ENCODE results near the gene SSR2.
A peak's percentile ranks its signal among the peaks of the same experiment; 100 is the strongest.

SSR2 gene

DNA sequence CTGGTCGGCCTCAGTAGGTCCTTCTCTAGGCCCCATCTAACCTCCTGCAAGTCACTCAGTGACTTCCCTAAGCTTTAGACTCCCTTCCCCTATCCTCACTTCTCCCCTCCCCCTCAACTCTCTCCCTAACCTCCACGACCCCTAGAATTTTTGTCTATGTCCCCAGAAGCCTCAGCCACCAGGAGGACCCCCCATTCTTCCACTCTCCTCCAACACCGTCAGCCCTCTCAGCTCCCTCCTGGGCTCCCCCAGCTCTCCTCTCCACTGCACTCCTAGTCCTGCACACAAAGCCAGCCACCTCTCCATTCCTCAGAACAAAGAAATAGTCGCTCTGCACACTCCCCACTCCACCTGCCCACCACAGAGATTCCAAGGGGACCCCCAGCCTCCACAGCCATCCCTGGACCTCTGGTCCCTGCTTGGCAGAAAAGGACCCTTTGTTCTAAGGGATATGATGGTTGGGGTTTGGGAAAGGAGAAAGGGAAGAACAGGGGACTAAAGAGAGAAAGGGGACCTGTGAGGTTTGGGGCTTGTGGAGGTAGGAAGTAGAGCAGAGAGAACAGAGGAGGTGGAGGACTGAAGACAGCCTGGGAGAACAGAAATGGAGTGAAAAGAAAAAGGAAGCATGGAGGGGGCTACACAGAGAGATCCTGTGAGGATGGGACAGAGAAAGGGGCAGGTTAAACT, 45.2 kb downstream of the SSR2 start:
- peak overlapping the region; percentile 97 for H3K27ac ChIP-seq (ENCODE audit: low read depth, low read length)
- no peak overlapping the region for H2AFZ ChIP-seq (ENCODE audit: low read depth, low read length, severe bottlenecking)
- H3K9me2 ChIP-seq (replicated peaks; ENCODE audit: insufficient read depth, low read length): no peaks in the 10 kb centered on the region
- no peak for TF ChIP-seq EZH2phosphoT487 (conservative IDR thresholded peaks at IDR 0.05; ENCODE audit: low read length)
- TF ChIP-seq, protein P1, sequence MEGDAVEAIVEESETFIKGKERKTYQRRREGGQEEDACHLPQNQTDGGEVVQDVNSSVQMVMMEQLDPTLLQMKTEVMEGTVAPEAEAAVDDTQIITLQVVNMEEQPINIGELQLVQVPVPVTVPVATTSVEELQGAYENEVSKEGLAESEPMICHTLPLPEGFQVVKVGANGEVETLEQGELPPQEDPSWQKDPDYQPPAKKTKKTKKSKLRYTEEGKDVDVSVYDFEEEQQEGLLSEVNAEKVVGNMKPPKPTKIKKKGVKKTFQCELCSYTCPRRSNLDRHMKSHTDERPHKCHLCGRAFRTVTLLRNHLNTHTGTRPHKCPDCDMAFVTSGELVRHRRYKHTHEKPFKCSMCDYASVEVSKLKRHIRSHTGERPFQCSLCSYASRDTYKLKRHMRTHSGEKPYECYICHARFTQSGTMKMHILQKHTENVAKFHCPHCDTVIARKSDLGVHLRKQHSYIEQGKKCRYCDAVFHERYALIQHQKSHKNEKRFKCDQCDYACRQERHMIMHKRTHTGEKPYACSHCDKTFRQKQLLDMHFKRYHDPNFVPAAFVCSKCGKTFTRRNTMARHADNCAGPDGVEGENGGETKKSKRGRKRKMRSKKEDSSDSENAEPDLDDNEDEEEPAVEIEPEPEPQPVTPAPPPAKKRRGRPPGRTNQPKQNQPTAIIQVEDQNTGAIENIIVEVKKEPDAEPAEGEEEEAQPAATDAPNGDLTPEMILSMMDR (IDR thresholded peaks at IDR 0.05; ENCODE audit: insufficient read depth, low read length, poor library complexity, severe bottlenecking): no peak
- H3K4me2 ChIP-seq (ENCODE audit: low read depth, low read length, poor library complexity, severe bottlenecking): peak overlapping the region; percentile 95
- no peaks in the 10 kb centered on the region for H3K36me3 ChIP-seq (ENCODE audit: low read length)
- H4K20me1 ChIP-seq (ENCODE audit: low read depth, low read length): no peaks in the 10 kb centered on the region; the same call in 1 of the 2 replicates
- peak overlapping the region; percentile 90 for H3K9ac ChIP-seq (ENCODE audit: low read length)
- peaks cover 23% of the 10 kb centered on the region for H3F3A ChIP-seq (ENCODE audit: insufficient read depth)
- peak overlapping the region; percentile 94 for H3K4me3 ChIP-seq (ENCODE audit: insufficient read depth, low read length, poor library complexity, severe bottlenecking)
- H3K27me3 ChIP-seq (ENCODE audit: low read length): no peaks in the 10 kb centered on the region
- H3K79me2 ChIP-seq (ENCODE audit: insufficient read depth, low read length): peaks cover 86% of the 10 kb centered on the region
- no peaks in the 10 kb centered on the region for H3K9me3 ChIP-seq (ENCODE audit: insufficient read depth, low read length)

GRCh38 chr1:155974208-155975115, 46.3 kb downstream of the SSR2 start:
- no peaks in the 10 kb centered on the region; the same call in 1 of the 2 replicates for H4K20me1 ChIP-seq (ENCODE audit: low read depth, low read length)
- H3F3A ChIP-seq (ENCODE audit: insufficient read depth): peaks cover 15% of the 10 kb centered on the region
- H3K79me2 ChIP-seq (ENCODE audit: insufficient read depth, low read length): peaks cover 96% of the 10 kb centered on the region
- no peaks in the 10 kb centered on the region for H3K27me3 ChIP-seq (ENCODE audit: low read length)
- H3K4me2 ChIP-seq (ENCODE audit: low read depth, low read length, poor library complexity, severe bottlenecking): peak overlapping the region; percentile 95
- H3K27ac ChIP-seq (ENCODE audit: low read depth, low read length): peak overlapping the region; percentile 97
- H3K4me3 ChIP-seq (ENCODE audit: insufficient read depth, low read length, poor library complexity, severe bottlenecking): no peak overlapping the region
- H3K9ac ChIP-seq (ENCODE audit: low read length): peak overlapping the region; percentile 90
- TF ChIP-seq, protein P1 (IDR thresholded peaks at IDR 0.05; ENCODE audit: insufficient read depth, low read length, poor library complexity, severe bottlenecking): no peak
- TF ChIP-seq EZH2phosphoT487 (conservative IDR thresholded peaks at IDR 0.05; ENCODE audit: low read length): no peak
- no peaks in the 10 kb centered on the region for H3K9me3 ChIP-seq (ENCODE audit: insufficient read depth, low read length)
- no peak overlapping the region for H2AFZ ChIP-seq (ENCODE audit: low read depth, low read length, severe bottlenecking)
- no peaks in the 10 kb centered on the region for H3K36me3 ChIP-seq (ENCODE audit: low read length)
- no peaks in the 10 kb centered on the region for H3K9me2 ChIP-seq (replicated peaks; ENCODE audit: insufficient read depth, low read length)

GRCh38 chr1:155973723-155974122, 47.0 kb downstream of the SSR2 start:
- Histone ChIP-seq H3K4me2 (ENCODE audit: low read depth, low read length, poor library complexity, severe bottlenecking) (no peak overlapping the region), H3K9ac (ENCODE audit: low read length) (no peak overlapping the region)
- no peak for TF ChIP-seq EZH2phosphoT487 (conservative IDR thresholded peaks at IDR 0.05; ENCODE audit: low read length)
- TF ChIP-seq, protein P1 (IDR thresholded peaks at IDR 0.05; ENCODE audit: insufficient read depth, low read length, poor library complexity, severe bottlenecking): no peak

More at GRCh38 chr1:155973723-155974122, 47.0 kb downstream of the SSR2 start:
- Histone ChIP-seq H3K27me3 (ENCODE audit: low read length) (no peaks in the 10 kb centered on the region), H3F3A (ENCODE audit: insufficient read depth) (peaks cover 8% of the 10 kb centered on the region), H3K79me2 (ENCODE audit: insufficient read depth, low read length) (peaks cover 100% of the 10 kb centered on the region), H3K9me3 (ENCODE audit: insufficient read depth, low read length) (no peaks in the 10 kb centered on the region), H3K36me3 (ENCODE audit: low read length) (0 out of 2 replicates have a peak, but pooled peaks cover 3% of the 10 kb centered on the region), H3K4me3 (ENCODE audit: insufficient read depth, low read length, poor library complexity, severe bottlenecking) (no peak overlapping the region), H2AFZ (ENCODE audit: low read depth, low read length, severe bottlenecking) (no peak overlapping the region), H4K20me1 (ENCODE audit: low read depth, low read length) (no peaks in the 10 kb centered on the region; the same call in 1 of the 2 replicates), H3K27ac (ENCODE audit: low read depth, low read length) (no peak overlapping the region), H3K9me2 (replicated peaks; ENCODE audit: insufficient read depth, low read length) (no peaks in the 10 kb centered on the region)
